Peyer's patch (tissue), 4 donors: ENCODE data around the gene DOCK3. TPM values are rescaled to one million over a fixed set of nuclear protein-coding genes. Genes with fewer than 3 reads are reported as not detected.

Experiments
- DNase-seq, 3 donors: peaks; one replicate each; pipeline ENCODE4 v3.0.0-alpha.2; 2017 to 2019
- H3K27ac ChIP-seq, 4 donors: fragments of 200-600 bp; sonication (generic); one replicate each; pipeline ENCODE4 v1.5.1; 2016 to 2019
- H3K27me3 ChIP-seq, 2 donors: fragments of 200-600 bp; sonication (generic); one replicate each; pipeline ENCODE4 v1.5.1; 2019
- H3K36me3 ChIP-seq, 3 donors: fragments of 200-600 bp; sonication (generic); one replicate each; pipeline ENCODE4 v1.5.1; 2016 to 2019
- H3K4me1 ChIP-seq, 4 donors: fragments of 200-600 bp; sonication (generic); one replicate each; pipeline ENCODE4 v1.5.1; 2016 to 2019
- H3K4me3 ChIP-seq, 4 donors: fragments of 200-600 bp; sonication (generic); 1 replicate in 3 of 4; 2 replicates in 1 of 4; pipeline ENCODE4 v1.5.1; 2016 to 2019; ENCODE audit warnings: mild to moderate bottlenecking in 1 of 4
- H3K9me3 ChIP-seq, 4 donors: fragments of 200-600 bp; sonication (generic); one replicate each; pipeline ENCODE4 v1.5.1; 2016 to 2019; ENCODE audit warnings: mild to moderate bottlenecking in 1 of 4
- CTCF ChIP-seq, 6 experiments: fragments of 450-650 bp in 4 of 6; fragments of 200-600 bp in 2 of 6; sonication (generic) in 1 of 6; IDR thresholded peaks; one replicate each; pipeline ENCODE4 v1.5.1; 2017 to 2019; ENCODE audit warnings: antibody characterized with exemption in 6 of 6, mild to moderate bottlenecking in 3 of 6, moderate library complexity in 1 of 6
- POLR2A ChIP-seq, 2 donors: fragments of 450-650 bp; IDR thresholded peaks; one replicate each; pipeline ENCODE4 v1.5.1; 2017; ENCODE audit warnings: antibody characterized with exemption in 2 of 2, mild to moderate bottlenecking in 2 of 2, moderate library complexity in 2 of 2
- total RNA-seq, 4 donors: library from RNA; depleted of rRNA; stranded (reverse); fragments of >200 nt; gene quantifications; one replicate each; pipeline ENCODE4 v1.1.0, GENCODE V29; 2016

The DOCK3 gene
- total RNA-seq, 4 donors from 2014 or later = 0.28 to 0.83 (median 0.40) TPM; not detected in 1

- DNase-seq = no peak
- Histone ChIP-seq H3K9me3 (no peaks in the 10 kb centered on the region), H3K27ac (no peak overlapping the region), H3K36me3 (peaks cover 0 to 36% (median 0%) of the 10 kb centered on the region in 3 donors), H3K27me3 (no peaks in the 10 kb centered on the region), H3K4me1 (peaks cover 0 to 8% (median 1%) of the 10 kb centered on the region in 4 donors), H3K4me3 (no peak overlapping the region)
- TF ChIP-seq POLR2A (IDR thresholded peaks at IDR 0.05) = no peak
- TF ChIP-seq CTCF (IDR thresholded peaks at IDR 0.05) = no peak
These were observed 36.8 kb upstream of the DOCK3 start for GRCh38 chr3:50637945-50638344.

GRCh38 chr3:50639055-50639494 lies 35.7 kb upstream of the DOCK3 start:
- Histone ChIP-seq H3K4me1 (peaks cover 0 to 8% (median 1%) of the 10 kb centered on the region in 4 donors), H3K27ac (no peak overlapping the region), H3K4me3 (no peak overlapping the region), H3K36me3 (peaks cover 0 to 48% (median 0%) of the 10 kb centered on the region in 3 donors), H3K27me3 (no peaks in the 10 kb centered on the region), H3K9me3 (no peaks in the 10 kb centered on the region)
- no peak for DNase-seq
- TF ChIP-seq POLR2A (IDR thresholded peaks at IDR 0.05) (no peak), CTCF (IDR thresholded peaks at IDR 0.05) (no peak)

- Histone ChIP-seq H3K27me3 (no peaks in the 10 kb centered on the region), H3K27ac (no peak overlapping the region), H3K4me1 (no peaks in the 10 kb centered on the region), H3K4me3 (no peak overlapping the region), H3K9me3 (no peaks in the 10 kb centered on the region), H3K36me3 (peaks cover 0 to 77% (median 0%) of the 10 kb centered on the region in 3 donors)
- no peak for DNase-seq
- TF ChIP-seq POLR2A (IDR thresholded peaks at IDR 0.05) (no peak), CTCF (IDR thresholded peaks at IDR 0.05) (no peak)
These were observed 32.3 kb upstream of the DOCK3 start for GRCh38 chr3:50642382-50642781.

- DNase-seq = no peak
- Histone ChIP-seq H3K36me3 (peaks cover 0 to 87% (median 0%) of the 10 kb centered on the region in 3 donors), H3K9me3 (no peaks in the 10 kb centered on the region), H3K4me3 (no peak overlapping the region), H3K27ac (no peak overlapping the region), H3K27me3 (no peaks in the 10 kb centered on the region), H3K4me1 (no peaks in the 10 kb centered on the region)
- TF ChIP-seq POLR2A (IDR thresholded peaks at IDR 0.05) (no peak), CTCF (IDR thresholded peaks at IDR 0.05) (no peak)
These were observed 30.2 kb upstream of the DOCK3 start for GRCh38 chr3:50644561-50644960.

GRCh38 chr3:50645378-50645777 lies 29.3 kb upstream of the DOCK3 start:
- no peaks in the 10 kb centered on the region for H3K27me3 ChIP-seq
- DNase-seq = no peak
- no peak overlapping the region for H3K27ac ChIP-seq
- H3K9me3 ChIP-seq = no peaks in the 10 kb centered on the region
- peaks cover 0 to 82% (median 0%) of the 10 kb centered on the region in 3 donors for H3K36me3 ChIP-seq
- H3K4me1 ChIP-seq = no peaks in the 10 kb centered on the region
- H3K4me3 ChIP-seq = no peak overlapping the region
- TF ChIP-seq POLR2A (IDR thresholded peaks at IDR 0.05) = no peak
- no peak for TF ChIP-seq CTCF (IDR thresholded peaks at IDR 0.05)

- peaks cover 0 to 53% (median 0%) of the 10 kb centered on the region in 3 donors for H3K36me3 ChIP-seq
- TF ChIP-seq CTCF (IDR thresholded peaks at IDR 0.05) (no peak), POLR2A (IDR thresholded peaks at IDR 0.05) (no peak)
- no peaks in the 10 kb centered on the region for H3K9me3 ChIP-seq
- no peak overlapping the region for H3K4me3 ChIP-seq
- H3K4me1 ChIP-seq = no peaks in the 10 kb centered on the region
- no peak for DNase-seq
- no peak overlapping the region for H3K27ac ChIP-seq
- H3K27me3 ChIP-seq = no peaks in the 10 kb centered on the region
These were observed 26.4 kb upstream of the DOCK3 start for GRCh38 chr3:50648313-50648712.
